Measurements from ENCODE around the gene DHX36. TPM values are rescaled to one million over a fixed set of nuclear protein-coding genes. Genes with fewer than 3 reads are reported as not detected.

Gene DHX36
- total RNA-seq, 1 experiment from 2014 or later, result 40.2 TPM

GRCh38 chr3:154224866-154225265 lies 99.4 kb downstream of the DHX36 start:
- DNase-seq (ENCODE audit: low read depth), result no peak

GRCh38 chr3:154224366-154224765 lies 99.9 kb downstream of the DHX36 start:
- no peak for DNase-seq (ENCODE audit: low read depth)

GRCh38 chr3:154223519-154223918 lies 100.8 kb downstream of the DHX36 start:
- no peak for DNase-seq (ENCODE audit: low read depth)

Other genes with a start within 250 kb of the DHX36 start
- gene ARHGEF26, start 203.1 kb downstream of the DHX36 start, total RNA-seq (2014; rRNA removed; shearing (Covaris generic)), result 4.1 and 5.8 TPM in 2 replicates
- not detected in 2 replicates for gene GPR149, start 105.7 kb upstream of the DHX36 start, total RNA-seq (2014; rRNA removed; shearing (Covaris generic))